ENCODE results near the gene LRRC45.

DNA sequence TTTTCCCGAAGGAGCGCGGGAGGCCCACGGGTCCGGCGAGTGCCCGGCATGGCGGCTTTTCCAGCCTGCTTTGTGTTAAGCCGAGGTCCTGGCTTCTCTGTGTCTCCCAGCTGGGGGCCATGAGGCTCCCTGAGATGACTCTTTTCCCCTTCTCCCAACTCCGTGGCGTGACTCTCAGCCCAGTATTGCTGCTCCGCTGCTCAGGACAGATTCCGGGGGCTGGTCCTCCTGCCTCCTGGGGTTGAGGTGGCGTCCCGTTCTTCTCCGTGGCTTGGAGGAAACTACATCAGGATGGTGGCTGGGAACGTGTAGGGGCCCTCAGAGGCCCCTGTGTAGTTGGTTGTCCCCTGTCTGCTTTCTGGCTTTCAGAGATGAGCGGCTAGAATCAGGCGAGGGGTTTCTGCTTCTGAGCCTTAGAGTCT lies 29.5 kb downstream of the LRRC45 start:
- TF ChIP-seq, protein P1, sequence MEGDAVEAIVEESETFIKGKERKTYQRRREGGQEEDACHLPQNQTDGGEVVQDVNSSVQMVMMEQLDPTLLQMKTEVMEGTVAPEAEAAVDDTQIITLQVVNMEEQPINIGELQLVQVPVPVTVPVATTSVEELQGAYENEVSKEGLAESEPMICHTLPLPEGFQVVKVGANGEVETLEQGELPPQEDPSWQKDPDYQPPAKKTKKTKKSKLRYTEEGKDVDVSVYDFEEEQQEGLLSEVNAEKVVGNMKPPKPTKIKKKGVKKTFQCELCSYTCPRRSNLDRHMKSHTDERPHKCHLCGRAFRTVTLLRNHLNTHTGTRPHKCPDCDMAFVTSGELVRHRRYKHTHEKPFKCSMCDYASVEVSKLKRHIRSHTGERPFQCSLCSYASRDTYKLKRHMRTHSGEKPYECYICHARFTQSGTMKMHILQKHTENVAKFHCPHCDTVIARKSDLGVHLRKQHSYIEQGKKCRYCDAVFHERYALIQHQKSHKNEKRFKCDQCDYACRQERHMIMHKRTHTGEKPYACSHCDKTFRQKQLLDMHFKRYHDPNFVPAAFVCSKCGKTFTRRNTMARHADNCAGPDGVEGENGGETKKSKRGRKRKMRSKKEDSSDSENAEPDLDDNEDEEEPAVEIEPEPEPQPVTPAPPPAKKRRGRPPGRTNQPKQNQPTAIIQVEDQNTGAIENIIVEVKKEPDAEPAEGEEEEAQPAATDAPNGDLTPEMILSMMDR (IDR thresholded peaks at IDR 0.05; ENCODE audit: insufficient read depth, low read length) = no peak
- TF ChIP-seq, protein P2, sequence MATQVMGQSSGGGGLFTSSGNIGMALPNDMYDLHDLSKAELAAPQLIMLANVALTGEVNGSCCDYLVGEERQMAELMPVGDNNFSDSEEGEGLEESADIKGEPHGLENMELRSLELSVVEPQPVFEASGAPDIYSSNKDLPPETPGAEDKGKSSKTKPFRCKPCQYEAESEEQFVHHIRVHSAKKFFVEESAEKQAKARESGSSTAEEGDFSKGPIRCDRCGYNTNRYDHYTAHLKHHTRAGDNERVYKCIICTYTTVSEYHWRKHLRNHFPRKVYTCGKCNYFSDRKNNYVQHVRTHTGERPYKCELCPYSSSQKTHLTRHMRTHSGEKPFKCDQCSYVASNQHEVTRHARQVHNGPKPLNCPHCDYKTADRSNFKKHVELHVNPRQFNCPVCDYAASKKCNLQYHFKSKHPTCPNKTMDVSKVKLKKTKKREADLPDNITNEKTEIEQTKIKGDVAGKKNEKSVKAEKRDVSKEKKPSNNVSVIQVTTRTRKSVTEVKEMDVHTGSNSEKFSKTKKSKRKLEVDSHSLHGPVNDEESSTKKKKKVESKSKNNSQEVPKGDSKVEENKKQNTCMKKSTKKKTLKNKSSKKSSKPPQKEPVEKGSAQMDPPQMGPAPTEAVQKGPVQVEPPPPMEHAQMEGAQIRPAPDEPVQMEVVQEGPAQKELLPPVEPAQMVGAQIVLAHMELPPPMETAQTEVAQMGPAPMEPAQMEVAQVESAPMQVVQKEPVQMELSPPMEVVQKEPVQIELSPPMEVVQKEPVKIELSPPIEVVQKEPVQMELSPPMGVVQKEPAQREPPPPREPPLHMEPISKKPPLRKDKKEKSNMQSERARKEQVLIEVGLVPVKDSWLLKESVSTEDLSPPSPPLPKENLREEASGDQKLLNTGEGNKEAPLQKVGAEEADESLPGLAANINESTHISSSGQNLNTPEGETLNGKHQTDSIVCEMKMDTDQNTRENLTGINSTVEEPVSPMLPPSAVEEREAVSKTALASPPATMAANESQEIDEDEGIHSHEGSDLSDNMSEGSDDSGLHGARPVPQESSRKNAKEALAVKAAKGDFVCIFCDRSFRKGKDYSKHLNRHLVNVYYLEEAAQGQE (IDR thresholded peaks at IDR 0.05; ENCODE audit: insufficient replicate concordance, low read depth) = no peak

Measured in HL-60 (cell line).